WERI-Rb-1 (cell line): ENCODE measurements around the gene SLC25A41.

Source experiments
- DNase-seq: peaks from one replicate; pipeline ENCODE4 v3.0.0-alpha.2; 2020
- H3K27ac ChIP-seq: fragments of 250-450 bp; sonication (Bioruptor Pico); 2 replicates; pipeline ENCODE4 v1.5.1; 2020; ENCODE audit warnings: mild to moderate bottlenecking, moderate library complexity
- H3K27me3 ChIP-seq: fragments of 250-450 bp; sonication (Bioruptor Pico); 2 replicates; pipeline ENCODE4 v1.5.1; 2021; ENCODE audit warnings: mild to moderate bottlenecking, low read depth, moderate library complexity; ENCODE audit not compliant: insufficient read depth, severe bottlenecking
- H3K36me3 ChIP-seq: fragments of 250-450 bp; sonication (Bioruptor Pico); 2 replicates; pipeline ENCODE4 v1.5.1; 2020; ENCODE audit warnings: mild to moderate bottlenecking, moderate library complexity
- H3K4me3 ChIP-seq: 2 replicates; pipeline ENCODE4 v1.5.1; 2011; ENCODE audit warnings: low read depth, mild to moderate bottlenecking, control low read depth, low read length
- H3K9me3 ChIP-seq: fragments of 250-450 bp; sonication (Bioruptor Pico); 2 replicates; pipeline ENCODE4 v1.5.1; 2021; ENCODE audit warnings: mild to moderate bottlenecking, moderate library complexity; ENCODE audit not compliant: severe bottlenecking
- TF ChIP-seq, protein P1 (sequence below): IDR thresholded peaks from 2 replicates; pipeline ENCODE4 v1.5.1; 2011; ENCODE audit warnings: low read depth, mild to moderate bottlenecking, control low read depth, inconsistent platforms, low read length

SLC25A41 gene

DNA sequence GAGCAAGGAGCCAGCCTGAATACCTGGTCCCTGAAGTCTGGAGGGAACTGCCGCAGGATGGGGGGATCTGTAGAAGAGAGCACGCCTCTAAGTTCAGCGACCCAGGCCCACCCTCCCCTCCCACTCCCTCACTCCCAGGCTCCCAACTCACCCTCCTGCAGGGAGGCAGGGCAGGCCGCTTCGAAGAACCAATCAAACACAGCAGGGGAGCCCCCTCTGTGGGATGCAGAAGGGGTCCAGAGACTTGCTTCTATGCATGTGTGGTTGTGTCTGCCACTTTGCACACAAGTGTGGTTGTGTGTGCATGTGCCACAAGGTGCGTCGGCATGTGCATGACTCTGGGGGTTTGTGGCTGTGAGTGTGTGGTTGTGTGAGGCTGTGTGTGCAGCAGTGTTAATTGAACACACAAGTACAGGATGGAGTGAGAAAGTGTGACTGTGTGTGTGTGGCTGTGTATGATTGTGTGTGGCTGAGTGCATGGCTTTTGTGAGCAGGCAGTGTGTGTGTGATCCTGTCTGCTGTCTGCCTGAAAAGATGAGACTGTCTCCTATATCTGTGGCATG, 46.4 kb upstream of the SLC25A41 start:
- H3K36me3 ChIP-seq, result no peaks in the 10 kb centered on the region
- H3K4me3 ChIP-seq, result no peak overlapping the region
- TF ChIP-seq, protein P1, sequence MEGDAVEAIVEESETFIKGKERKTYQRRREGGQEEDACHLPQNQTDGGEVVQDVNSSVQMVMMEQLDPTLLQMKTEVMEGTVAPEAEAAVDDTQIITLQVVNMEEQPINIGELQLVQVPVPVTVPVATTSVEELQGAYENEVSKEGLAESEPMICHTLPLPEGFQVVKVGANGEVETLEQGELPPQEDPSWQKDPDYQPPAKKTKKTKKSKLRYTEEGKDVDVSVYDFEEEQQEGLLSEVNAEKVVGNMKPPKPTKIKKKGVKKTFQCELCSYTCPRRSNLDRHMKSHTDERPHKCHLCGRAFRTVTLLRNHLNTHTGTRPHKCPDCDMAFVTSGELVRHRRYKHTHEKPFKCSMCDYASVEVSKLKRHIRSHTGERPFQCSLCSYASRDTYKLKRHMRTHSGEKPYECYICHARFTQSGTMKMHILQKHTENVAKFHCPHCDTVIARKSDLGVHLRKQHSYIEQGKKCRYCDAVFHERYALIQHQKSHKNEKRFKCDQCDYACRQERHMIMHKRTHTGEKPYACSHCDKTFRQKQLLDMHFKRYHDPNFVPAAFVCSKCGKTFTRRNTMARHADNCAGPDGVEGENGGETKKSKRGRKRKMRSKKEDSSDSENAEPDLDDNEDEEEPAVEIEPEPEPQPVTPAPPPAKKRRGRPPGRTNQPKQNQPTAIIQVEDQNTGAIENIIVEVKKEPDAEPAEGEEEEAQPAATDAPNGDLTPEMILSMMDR, result no peak
- H3K9me3 ChIP-seq, result no peaks in the 10 kb centered on the region
- no peaks in the 10 kb centered on the region for H3K27me3 ChIP-seq
- H3K27ac ChIP-seq, result no peak overlapping the region
- DNase-seq, result no peak

DNA sequence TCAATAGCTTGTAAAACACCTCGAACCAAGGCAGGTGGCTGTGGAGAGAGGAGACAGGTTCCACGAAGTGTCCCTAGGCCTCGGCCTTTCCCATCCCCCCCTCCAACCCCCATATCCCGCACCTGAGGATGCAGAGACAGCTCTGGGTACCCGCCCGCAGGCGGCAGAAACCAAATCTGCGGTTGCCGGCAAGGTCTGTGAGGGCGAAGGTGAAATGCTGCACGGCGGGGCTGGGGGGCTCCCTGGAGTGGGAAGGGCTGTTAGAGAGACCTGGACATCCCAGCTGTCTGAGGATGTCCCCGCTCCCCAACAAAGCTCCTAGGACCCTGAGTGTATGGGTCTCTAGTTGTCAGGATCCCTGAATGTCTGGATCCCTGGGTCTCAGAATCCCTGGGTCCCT, 45.3 kb upstream of the SLC25A41 start:
- H3K36me3 ChIP-seq, result no peaks in the 10 kb centered on the region
- H3K27me3 ChIP-seq, result no peaks in the 10 kb centered on the region
- DNase-seq, result no peak
- H3K4me3 ChIP-seq, result no peak overlapping the region
- H3K9me3 ChIP-seq, result no peaks in the 10 kb centered on the region
- TF ChIP-seq, protein P1, result no peak
- H3K27ac ChIP-seq, result no peak overlapping the region

DNA sequence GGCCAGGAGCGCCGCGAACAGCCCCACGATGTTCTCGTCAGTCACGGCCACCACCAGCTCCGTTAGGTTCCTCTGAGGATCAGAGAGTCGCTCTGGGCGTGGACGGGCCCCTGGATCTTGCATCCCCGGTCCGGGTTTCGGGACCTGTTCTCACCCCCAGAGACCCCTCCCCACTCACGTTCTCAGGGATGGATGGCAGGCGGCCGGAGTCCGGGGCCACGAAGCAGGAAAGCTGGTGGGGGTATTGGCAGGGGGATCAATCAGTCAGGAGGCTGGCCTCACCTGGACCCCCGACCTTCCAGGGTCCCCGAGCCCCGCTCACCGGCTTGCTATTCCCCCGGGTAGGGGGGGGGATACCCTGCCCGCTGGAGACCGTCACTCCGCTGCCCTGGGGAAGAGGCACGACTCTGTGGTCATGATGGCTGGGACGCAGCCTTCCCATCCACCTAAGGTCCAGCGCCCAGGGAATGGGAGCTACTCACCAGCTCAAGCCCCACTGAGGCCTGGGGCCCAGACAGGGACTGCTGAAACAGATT, 43.4 kb upstream of the SLC25A41 start:
- no peaks in the 10 kb centered on the region for H3K36me3 ChIP-seq
- no peak overlapping the region for H3K4me3 ChIP-seq
- TF ChIP-seq, protein P1, result no peak
- H3K9me3 ChIP-seq, result no peaks in the 10 kb centered on the region
- no peak overlapping the region for H3K27ac ChIP-seq
- no peak for DNase-seq
- no peaks in the 10 kb centered on the region for H3K27me3 ChIP-seq

DNA sequence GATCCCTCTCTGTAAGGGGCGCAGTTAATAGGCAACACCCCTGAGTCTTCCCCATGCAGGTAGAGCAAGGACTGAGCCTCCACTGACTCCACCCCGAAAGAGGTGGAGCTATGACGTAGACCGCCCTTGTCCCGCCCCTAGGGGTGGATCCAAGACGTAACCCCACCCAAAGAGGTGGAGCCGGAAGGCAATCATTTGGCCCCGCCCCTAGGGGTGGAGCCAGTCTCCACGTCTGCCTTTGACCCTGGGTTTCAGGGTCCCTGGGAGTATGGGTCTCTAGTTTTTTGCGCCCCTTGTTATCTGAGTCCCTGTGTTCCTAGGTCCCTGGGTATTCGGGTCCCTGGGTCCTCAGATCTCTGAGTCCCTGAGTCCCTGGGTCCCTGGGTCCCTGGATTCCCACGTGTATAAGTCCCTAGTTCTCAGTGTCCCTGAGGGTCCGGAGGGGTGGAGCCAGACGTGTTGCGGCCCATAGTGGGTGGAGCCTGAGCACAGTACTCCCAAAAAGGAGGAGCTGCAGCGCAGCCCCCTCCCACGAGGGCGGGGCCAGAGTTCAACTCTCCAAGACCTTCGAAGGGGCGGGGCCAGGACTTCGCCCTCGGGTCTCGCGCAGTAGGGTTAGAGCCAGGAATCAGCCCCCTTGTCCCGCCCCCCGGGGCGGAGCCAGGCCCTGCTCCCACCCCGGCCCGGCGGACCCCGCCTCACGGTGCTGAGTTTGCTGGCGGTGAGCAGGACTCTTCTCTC, 42.8 kb upstream of the SLC25A41 start:
- Histone ChIP-seq H3K4me3 (no peak overlapping the region), H3K27ac (no peak overlapping the region), H3K36me3 (no peaks in the 10 kb centered on the region), H3K27me3 (no peaks in the 10 kb centered on the region), H3K9me3 (no peaks in the 10 kb centered on the region)
- DNase-seq, result no peak
- TF ChIP-seq, protein P1, result no peak

DNA sequence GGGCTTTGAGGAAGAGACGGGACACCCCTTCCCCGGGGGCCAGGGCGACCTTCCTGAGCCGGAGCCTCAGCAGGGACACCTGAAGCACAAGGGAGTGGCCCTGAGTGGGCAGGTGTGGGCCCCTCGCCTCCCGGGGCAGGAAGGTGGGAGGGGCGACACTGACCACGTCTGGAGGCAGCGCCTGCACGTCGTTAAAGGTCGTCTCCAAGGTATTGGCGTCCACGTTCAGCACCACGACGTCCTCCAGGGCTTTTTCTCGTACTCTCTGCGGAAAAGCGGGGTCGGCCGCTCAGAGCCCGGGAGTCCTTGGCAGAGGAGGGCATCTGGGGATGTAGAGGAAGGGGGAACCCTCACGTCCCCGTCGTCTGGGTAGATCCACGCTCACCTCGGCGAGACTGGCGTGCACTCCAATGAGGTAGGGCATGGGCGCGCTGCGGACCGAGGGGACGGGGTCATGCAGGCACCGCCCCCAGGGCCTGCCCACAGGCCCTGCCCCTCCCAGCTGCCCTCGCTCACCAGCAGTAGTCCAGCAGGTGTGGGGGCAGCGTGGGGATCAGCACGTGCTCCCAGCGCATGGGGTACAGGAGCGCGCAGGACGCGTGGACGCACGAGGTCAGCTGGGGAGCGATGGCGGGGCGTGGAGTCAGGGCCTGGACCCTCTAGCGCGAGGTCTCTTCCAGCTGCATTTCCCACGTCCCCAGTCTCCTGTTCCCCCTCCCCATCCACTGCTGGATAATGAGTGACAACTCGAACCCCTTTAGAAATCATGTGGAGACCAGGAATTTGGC, 42.0 kb upstream of the SLC25A41 start:
- H3K36me3 ChIP-seq, result no peaks in the 10 kb centered on the region
- no peak for DNase-seq
- H3K9me3 ChIP-seq, result no peaks in the 10 kb centered on the region
- no peak overlapping the region for H3K4me3 ChIP-seq
- no peak overlapping the region for H3K27ac ChIP-seq
- no peaks in the 10 kb centered on the region for H3K27me3 ChIP-seq
- TF ChIP-seq, protein P1, result no peak
